ENCODE data around the gene RAD1. TPM values are rescaled to one million over a fixed set of nuclear protein-coding genes. Genes with fewer than 3 reads are reported as not detected.

Gene RAD1
- total RNA-seq, 1 experiment from 2014 or later = 24.8 TPM

DNA sequence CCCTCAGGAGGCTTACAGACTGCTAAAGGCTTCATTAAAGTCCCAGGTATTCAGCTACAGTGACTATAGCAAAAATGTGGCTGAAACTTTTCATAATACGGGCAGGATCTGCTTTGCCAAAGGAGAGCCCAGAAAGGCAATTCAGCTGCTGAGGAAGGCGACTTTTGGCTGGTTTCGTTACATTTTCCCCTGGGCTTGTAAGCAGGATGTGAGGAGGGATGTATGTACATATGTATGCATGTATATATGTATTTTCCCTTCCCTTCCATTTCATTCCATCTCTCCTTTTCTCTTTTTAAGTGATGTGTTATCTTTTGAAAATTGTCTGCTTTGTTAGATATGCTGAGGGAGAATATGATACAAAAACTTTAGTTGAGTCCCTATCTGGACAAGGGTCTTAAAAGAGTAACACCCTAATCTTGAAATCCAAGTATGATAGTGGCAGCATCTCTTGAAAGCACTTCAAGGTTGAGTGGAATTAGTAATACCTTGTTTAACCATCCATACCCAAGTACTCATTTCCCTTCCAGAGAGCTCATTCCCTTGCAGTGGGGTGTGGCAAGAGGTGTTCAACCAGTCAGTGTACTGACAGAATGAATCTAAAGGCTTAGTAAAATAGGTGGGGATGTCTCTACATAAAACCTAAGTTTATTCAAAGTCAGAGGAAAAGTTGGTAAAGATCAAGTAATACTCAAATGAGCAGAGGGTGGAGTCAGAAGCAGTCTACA is 28.7 kb downstream of the RAD1 start:
- H3K9me2 ChIP-seq (ENCODE audit: insufficient read depth) = no peaks in the 10 kb centered on the region
- ChIA-PET POLR2A (no interaction called here), CTCF (no interaction called here), RAD21 (ENCODE audit: low non-redundant PET in 1 of 2, low total read pairs in 2 of 2, uncharacterized antibody in 2 of 2, unreplicated experiment in 2 of 2) (no interaction called here)
- intact Hi-C loops (cut with micrococcal nuclease) = no loop called here
- no peaks in the 10 kb centered on the region for H3K27me3 ChIP-seq (ENCODE audit: insufficient read depth, low read length)
- no peaks in the 10 kb centered on the region for H3K4me1 ChIP-seq (ENCODE audit: control insufficient read depth in 1 of 2, insufficient read depth in 2 of 2, low read length in 2 of 2)
- H3K9me3 ChIP-seq (ENCODE audit: control insufficient read depth in 1 of 2, insufficient read depth in 1 of 2, low read depth in 1 of 2, low read length in 2 of 2) = no peaks in the 10 kb centered on the region
- no peaks in the 10 kb centered on the region for H3K79me2 ChIP-seq (ENCODE audit: insufficient read depth, low read length)
- H3K27ac ChIP-seq (ENCODE audit: low read depth, low read length) = no peak overlapping the region
- no TSS peak for BruUV-seq (replicated peaks)
- H3K9ac ChIP-seq (ENCODE audit: low read length) = no peak overlapping the region
- no peaks in the 10 kb centered on the region for H3K36me3 ChIP-seq (ENCODE audit: control insufficient read depth in 1 of 2, insufficient read depth in 2 of 2, low read length in 2 of 2)
- no peaks in the 10 kb centered on the region for H4K20me1 ChIP-seq (ENCODE audit: insufficient read depth)
- no peak for TF ChIP-seq CEBPB (IDR thresholded peaks at IDR 0.05; ENCODE audit: low read depth)
- no peak for TF ChIP-seq RAD21 (IDR thresholded peaks at IDR 0.05; ENCODE audit: low read depth)
- TF ChIP-seq, protein P1, sequence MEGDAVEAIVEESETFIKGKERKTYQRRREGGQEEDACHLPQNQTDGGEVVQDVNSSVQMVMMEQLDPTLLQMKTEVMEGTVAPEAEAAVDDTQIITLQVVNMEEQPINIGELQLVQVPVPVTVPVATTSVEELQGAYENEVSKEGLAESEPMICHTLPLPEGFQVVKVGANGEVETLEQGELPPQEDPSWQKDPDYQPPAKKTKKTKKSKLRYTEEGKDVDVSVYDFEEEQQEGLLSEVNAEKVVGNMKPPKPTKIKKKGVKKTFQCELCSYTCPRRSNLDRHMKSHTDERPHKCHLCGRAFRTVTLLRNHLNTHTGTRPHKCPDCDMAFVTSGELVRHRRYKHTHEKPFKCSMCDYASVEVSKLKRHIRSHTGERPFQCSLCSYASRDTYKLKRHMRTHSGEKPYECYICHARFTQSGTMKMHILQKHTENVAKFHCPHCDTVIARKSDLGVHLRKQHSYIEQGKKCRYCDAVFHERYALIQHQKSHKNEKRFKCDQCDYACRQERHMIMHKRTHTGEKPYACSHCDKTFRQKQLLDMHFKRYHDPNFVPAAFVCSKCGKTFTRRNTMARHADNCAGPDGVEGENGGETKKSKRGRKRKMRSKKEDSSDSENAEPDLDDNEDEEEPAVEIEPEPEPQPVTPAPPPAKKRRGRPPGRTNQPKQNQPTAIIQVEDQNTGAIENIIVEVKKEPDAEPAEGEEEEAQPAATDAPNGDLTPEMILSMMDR (IDR thresholded peaks at IDR 0.05 in 2 of 3, conservative IDR thresholded peaks at IDR 0.05 in 1 of 3; ENCODE audit: borderline replicate concordance in 1 of 3, insufficient read depth in 1 of 3, low read depth in 2 of 3, low read length in 2 of 3) = no peak
- no peak for TF ChIP-seq SP1 (IDR thresholded peaks at IDR 0.05; ENCODE audit: low read depth)
- TF ChIP-seq FOSL1 (IDR thresholded peaks at IDR 0.05; ENCODE audit: low read depth) = no peak
- TF ChIP-seq ZNF274 (IDR thresholded peaks at IDR 0.05; ENCODE audit: low read depth, low read length) = no peak
- no peak for TF ChIP-seq JUND (IDR thresholded peaks at IDR 0.05)
- no peak for TF ChIP-seq POLR2AphosphoS5 (IDR thresholded peaks at IDR 0.05; ENCODE audit: low read depth, low read length)
- no peak for TF ChIP-seq YY1 (IDR thresholded peaks at IDR 0.05; ENCODE audit: extremely low read depth, insufficient replicate concordance, low read depth, low read length)
- TF ChIP-seq, protein P2, sequence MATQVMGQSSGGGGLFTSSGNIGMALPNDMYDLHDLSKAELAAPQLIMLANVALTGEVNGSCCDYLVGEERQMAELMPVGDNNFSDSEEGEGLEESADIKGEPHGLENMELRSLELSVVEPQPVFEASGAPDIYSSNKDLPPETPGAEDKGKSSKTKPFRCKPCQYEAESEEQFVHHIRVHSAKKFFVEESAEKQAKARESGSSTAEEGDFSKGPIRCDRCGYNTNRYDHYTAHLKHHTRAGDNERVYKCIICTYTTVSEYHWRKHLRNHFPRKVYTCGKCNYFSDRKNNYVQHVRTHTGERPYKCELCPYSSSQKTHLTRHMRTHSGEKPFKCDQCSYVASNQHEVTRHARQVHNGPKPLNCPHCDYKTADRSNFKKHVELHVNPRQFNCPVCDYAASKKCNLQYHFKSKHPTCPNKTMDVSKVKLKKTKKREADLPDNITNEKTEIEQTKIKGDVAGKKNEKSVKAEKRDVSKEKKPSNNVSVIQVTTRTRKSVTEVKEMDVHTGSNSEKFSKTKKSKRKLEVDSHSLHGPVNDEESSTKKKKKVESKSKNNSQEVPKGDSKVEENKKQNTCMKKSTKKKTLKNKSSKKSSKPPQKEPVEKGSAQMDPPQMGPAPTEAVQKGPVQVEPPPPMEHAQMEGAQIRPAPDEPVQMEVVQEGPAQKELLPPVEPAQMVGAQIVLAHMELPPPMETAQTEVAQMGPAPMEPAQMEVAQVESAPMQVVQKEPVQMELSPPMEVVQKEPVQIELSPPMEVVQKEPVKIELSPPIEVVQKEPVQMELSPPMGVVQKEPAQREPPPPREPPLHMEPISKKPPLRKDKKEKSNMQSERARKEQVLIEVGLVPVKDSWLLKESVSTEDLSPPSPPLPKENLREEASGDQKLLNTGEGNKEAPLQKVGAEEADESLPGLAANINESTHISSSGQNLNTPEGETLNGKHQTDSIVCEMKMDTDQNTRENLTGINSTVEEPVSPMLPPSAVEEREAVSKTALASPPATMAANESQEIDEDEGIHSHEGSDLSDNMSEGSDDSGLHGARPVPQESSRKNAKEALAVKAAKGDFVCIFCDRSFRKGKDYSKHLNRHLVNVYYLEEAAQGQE (IDR thresholded peaks at IDR 0.05; ENCODE audit: low read depth) = no peak
- no peak for TF ChIP-seq ZFX (IDR thresholded peaks at IDR 0.05)
- TF ChIP-seq POLR2A (IDR thresholded peaks at IDR 0.05; ENCODE audit: borderline replicate concordance, extremely low read depth, insufficient read depth, insufficient read length) = no peak
- TF ChIP-seq, protein P3, sequence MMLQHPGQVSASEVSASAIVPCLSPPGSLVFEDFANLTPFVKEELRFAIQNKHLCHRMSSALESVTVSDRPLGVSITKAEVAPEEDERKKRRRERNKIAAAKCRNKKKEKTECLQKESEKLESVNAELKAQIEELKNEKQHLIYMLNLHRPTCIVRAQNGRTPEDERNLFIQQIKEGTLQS (IDR thresholded peaks at IDR 0.05) = no peak
- TF ChIP-seq, protein P4, sequence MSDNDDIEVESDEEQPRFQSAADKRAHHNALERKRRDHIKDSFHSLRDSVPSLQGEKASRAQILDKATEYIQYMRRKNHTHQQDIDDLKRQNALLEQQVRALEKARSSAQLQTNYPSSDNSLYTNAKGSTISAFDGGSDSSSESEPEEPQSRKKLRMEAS (IDR thresholded peaks at IDR 0.05) = no peak
- no peak for TF ChIP-seq EZH2phosphoT487 (IDR thresholded peaks at IDR 0.05; ENCODE audit: borderline replicate concordance)
- H3K4me3 ChIP-seq (replicated peaks in 1 of 2; ENCODE audit: low read depth in 1 of 2, low read length in 2 of 2) = no peak overlapping the region
- ATAC-seq = no peak
- no peak overlapping the region for H2AFZ ChIP-seq (ENCODE audit: low read depth, low read length, poor library complexity, severe bottlenecking)
- DNase-seq (ENCODE audit: low read depth, low spot score) = no peak
- no peak overlapping the region for H3K4me2 ChIP-seq (ENCODE audit: low read length)

Measured in HCT116 (cell line).